ENCODE measurements around the gene HID1.

HID1 gene

DNA sequence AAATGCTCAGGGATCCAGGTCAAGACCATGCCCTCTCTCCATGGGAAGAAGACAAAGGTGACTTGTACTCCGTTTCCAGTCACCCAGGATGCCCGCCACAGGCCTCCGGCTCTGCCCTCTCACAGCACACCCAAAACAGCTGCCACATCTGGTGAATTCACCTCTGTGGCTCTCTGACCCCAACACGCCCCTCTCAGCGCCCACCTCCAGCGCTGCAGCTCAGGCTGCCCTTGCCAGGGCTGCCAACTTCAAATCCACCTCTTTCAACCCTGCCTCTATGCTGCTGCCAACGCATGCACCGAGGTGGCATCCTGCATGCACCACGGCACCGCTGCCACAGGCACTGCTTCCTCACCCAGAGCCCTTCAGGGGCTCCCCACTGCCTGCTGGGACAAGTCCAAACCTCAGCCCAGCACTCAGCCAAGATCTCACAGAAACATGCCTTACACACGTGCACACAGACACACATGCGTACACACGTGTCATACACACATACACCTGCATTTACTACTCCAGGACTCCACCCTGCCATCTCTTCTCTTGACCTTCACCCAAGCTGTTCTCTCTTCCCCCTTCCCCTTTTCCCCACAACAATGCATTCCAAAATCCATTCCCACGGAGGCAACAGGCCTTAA is 7.5 kb downstream of the HID1 start:
- no peak for DNase-seq

DNA sequence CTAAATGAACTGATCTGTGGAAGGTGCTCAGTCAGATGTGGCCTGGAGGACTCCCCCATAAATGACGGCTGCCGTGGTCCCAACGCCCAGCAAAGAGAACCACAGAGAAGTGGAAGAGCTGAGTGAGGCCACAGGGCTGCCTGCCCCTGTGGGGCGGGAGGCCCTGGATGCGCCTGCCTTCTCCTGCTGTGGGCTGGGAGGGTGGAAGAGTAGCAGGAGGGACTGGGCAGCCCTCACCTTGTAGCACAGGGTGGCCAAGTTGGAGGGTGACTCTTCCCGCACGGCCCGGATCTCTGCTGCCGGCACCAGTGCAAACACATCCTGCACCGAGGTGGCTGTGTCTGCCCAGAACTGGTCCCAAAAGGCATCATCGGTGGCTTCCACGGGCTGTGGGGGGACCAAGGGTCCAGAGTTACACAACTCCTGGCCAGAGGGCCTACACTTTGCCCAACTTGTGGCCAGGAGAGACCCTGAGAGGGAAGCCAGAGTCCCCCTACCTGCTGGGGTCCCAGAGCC is 8.3 kb downstream of the HID1 start:
- no peak for DNase-seq

- no peak for DNase-seq
These were observed 8.9 kb downstream of the HID1 start for GRCh38 chr17:74963656-74964055.

DNA sequence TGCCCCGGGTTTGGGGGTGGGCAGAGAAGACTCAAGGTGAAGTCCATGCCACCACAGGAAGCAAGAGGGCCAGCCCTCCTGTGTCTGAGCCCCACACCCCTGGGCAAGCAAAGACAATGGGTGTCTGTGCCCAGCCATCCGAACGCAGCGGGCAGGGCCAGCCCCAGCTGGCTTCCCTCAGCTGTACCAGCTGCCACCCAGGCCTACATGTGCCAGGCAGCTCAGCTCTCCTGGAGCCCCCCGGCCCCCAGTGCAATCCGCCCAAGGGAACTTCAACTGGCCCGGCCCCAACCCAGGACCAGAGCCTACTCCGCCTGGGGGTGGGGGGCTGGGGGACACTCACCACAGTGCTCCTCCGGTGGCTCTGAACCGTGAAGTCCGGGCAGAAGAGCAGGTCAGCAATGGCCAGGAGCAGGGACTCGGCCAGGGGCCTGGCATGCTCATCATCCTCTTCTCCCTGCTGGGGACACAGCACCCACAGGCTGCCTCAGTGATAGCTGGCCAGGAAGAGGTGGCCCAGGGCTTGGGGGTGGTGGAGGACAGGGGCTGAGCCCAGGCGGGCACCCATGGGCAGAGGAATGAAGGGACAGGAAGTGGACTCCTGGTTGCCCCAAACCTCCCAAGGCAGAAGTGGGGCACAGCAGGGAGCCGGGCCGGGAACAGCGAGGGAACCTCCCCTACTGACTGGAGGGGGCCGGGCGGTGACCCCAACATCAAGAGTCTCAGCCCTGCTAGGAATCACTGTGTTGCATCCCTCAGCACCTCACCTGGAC is 9.8 kb downstream of the HID1 start:
- peak; percentile 65 to 77 for DNase-seq

DNA sequence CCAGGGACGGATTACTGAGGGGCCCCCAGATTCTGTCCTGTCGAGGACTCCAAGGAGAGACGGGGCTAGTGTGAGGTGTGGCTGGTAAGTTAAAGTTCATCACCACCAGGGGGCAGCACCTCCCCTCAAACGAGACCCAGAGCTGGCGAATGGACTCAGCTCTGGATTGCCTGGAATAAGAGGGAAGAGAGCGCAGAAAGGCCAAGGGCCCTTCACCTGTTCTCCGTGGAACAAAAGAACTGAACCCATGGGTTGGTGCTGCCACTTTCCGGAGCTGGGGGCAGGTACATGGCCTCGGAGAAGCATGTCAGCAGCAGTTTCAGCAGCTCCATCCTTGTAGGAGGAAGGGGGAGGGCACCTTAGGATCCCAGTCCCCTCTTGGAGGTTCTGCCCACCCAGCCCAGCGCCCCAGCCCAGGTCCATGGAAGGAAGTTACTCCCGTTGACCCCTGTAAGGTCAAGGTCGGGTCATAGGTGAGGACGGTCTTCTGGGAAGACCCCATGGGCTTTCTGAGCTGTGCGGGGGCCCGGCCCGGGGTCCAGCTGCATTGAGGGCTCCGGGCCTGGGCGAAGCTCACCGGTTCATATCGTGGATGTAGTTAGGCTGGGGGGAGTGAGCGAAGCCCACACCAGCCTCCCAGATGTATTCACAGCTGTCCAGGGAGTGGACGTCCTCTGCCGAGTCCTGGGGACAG is 10.8 kb downstream of the HID1 start:
- DNase-seq, result peak; percentile 74 to 80

- no peak for DNase-seq
These were observed 11.8 kb downstream of the HID1 start for GRCh38 chr17:74960570-74961342.

DNA sequence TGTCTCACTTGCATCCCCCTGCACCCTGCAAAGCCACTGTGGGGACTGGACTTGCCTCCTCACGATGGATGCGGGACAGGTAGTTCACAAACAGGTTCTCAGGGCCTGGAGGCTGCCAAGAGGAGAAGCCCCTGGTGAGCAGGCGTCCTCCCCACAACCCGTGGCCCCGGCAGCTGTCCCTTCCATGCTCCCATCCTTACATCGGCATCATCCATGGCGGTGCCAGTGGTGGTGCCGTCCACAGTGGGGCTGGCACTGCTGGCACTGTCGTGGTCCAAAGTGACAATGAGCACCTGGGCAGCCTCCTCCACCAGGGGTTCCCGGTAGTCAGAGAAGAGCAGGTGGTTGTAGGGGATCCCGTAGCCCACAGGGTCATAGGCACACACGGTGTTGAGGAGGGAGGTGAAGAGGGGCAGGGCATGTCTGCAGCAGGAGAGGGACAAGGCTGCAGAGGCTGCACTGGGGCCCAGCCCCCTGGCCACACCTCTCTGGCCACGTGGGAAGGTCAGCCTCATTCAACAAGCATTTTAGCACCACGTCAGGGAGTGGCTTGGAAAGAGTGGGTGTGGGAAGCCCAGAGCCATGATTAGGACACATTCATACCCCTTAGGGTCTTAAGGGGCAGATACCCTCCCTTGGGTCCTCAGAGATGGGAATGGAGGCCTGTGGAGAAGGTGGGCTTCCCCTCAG is 12.6 kb downstream of the HID1 start:
- DNase-seq, result no peak

DNA sequence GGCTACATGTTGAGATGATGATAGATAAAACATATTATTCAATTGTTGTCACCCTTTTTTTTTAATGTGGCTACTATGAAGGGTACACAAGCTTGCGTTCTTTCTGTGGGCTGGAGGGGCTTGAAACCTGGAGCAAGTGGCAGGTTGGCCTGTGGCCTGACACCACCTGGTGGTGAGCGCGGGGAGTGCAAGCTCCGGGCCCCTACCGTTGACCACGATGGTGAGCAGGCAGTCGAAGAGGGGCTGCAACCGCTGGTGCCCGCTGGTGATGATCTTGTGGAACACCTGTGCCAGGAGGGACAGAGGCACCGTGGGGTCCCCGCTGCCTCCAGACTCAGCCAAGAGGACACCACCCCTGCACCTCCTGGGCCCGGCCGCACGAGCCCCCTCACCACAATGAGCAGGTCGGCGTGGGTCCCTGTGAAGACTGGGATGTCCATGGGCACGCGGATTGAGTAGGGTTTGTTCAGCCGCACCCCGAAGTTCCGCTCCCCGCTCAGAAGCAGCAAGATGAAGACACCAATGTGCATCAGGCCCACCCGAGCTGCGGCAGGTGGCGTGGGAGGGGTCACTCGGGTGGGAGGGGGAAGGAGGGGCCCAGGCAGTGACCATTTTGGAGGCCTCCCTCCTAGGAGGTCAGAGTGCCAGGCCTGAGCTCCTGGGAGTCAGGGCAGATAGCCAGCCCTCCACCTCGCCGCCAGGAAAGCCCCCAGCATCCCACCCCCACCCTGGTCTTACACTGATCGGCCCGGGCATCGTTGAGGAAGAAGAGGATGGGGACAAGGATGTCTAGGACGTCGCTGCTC is 14.4 kb downstream of the HID1 start:
- DNase-seq, result peak; percentile 8 to 37

- no peak for DNase-seq
These were observed 16.5 kb downstream of the HID1 start for GRCh38 chr17:74956093-74956492.

GRCh38 chr17:74954665-74955421 is 17.7 kb downstream of the HID1 start:
- DNase-seq, result no peak

GRCh38 chr17:74954115-74954514 is 18.4 kb downstream of the HID1 start:
- no peak for DNase-seq

DNA sequence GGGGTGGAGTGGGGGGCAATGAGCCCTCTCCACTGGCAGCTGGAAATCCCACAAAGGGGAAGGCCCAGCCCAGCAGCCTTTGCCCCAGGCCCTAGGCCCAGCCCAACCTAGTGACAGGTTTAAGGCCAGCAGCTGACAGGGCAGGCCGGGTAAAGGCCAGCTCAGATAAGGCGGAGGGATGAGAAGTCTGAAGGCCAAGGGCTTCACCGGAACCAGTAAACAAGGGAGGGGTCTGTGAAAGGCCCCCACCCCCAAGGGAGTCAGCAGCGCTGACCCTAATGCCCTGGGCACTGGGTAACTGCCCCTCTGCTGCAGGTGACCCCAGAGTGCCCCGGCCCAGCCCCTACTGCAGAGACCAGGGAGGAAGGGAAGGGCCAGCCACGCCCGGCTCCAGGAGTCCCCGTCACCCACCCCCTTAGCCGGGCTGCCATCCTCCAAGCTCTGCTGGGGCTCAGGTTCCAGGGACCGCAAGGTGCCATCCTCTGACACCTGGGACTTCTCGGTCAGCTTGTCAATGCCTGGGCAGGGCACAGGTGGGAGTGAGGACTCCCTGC is 19.3 kb downstream of the HID1 start:
- DNase-seq, result no peak

- no peak for DNase-seq
These were observed 20.0 kb downstream of the HID1 start for GRCh38 chr17:74952431-74953133.

DNA sequence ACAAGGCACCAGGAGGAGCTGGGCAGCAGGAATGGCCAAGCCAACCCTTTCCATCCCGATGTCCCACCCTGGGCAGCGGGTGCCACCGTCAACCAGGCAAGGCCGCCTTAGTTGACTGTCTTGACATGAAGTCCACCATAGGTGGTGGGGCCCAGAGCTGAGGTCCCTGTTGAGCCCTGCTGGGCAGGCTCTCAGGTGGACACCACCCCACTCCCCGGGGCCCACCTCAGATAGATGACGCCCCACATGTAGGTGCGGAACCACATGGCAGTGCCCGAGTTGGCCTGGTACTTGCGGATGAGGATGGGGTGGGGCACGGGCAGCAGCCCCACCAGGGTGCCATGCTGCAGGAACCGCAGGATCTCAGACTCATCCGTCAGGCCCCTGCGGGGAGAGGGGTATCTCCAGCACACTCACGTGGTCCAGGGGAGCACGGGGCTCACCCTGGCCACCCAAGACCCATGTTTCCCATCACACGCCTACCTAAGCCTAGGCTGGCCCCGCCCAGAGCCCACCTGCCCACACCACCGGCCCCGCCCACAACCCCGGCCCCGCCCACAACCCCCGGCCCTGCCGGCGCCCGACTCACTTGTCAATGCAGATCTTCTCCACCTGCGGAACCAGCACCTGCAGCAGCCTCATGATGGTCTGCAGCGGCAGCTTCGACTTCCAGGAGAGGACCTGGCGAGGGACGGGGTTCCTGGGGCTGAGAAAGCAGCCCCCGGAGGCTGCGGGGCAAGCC is 20.7 kb downstream of the HID1 start:
- DNase-seq, result no peak

DNA sequence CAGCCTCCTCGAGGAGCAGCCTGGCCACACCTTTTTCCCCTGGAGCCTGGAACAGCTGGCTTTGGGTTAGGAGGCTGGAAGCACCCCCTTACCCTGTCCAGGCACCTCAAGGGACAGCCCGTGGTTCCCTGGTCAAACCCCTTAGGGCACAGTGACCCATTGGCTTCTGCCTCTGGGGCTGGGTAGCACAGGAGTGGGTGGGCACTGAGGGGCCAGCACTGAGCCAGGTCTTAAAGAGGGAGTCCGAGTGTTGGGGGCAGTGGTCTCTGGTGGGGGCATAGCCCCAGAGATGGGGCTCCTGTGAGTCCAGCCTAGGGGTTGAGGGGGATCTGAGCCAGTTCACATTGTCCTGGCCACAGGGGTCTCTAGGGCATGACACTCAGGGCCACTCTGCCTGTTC is 21.5 kb downstream of the HID1 start:
- no peak for DNase-seq

DNA sequence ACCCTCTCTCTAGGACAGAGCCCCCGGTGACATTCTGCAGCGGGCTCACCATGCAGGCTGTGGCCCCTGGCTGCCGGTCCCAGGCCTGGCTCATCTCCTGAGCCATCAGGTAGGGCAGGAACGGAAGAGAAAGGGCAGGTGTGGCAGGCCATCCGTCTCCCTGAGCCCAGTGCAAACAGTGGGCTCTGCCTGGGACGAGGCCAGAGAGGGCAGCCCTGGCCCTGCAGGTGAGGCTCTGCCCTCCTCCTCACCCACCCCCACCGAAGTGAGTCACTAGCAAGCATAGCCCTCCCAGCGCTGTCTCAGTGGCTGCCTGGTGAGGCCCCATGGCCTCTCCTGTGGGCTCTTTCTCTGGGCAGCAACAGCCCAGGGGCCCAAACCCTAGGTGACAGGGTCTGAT is 22.4 kb downstream of the HID1 start:
- no peak for DNase-seq

- no peak for DNase-seq
These were observed 23.0 kb downstream of the HID1 start for GRCh38 chr17:74949455-74950115.

- DNase-seq, result no peak
These were observed 25.4 kb downstream of the HID1 start for GRCh38 chr17:74947041-74947754.
